HL-60 (cell line): ENCODE data around the gene TAS1R1.

Experiments used
- DNase-seq, 2 experiments: peaks; one replicate each; pipeline ENCODE4 v3.0.0-alpha.2; 2010 to 2020; ENCODE audit warnings: low read depth in 1 of 2, low spot score in 1 of 2
- H3K27ac ChIP-seq: fragments of 250-450 bp; sonication (Bioruptor Pico); replicated peaks from 2 replicates; pipeline ENCODE4 v1.5.1; 2020; ENCODE audit warnings: mild to moderate bottlenecking, moderate library complexity
- H3K27me3 ChIP-seq: fragments of 250-450 bp; sonication (Bioruptor Pico); 2 replicates; pipeline ENCODE4 v1.5.1; 2021; ENCODE audit warnings: mild to moderate bottlenecking, moderate library complexity; ENCODE audit not compliant: insufficient read depth, poor library complexity, severe bottlenecking
- H3K4me3 ChIP-seq: replicated peaks from 2 replicates; pipeline ENCODE4 v1.5.1; 2011; ENCODE audit warnings: mild to moderate bottlenecking, control low read depth, low read length; ENCODE audit not compliant: insufficient read depth
- GABPA ChIP-seq: IDR thresholded peaks from 2 replicates; pipeline ENCODE4 v1.6.1; 2012; ENCODE audit warnings: low read depth
- POLR2AphosphoS5 ChIP-seq: IDR thresholded peaks from 2 replicates; pipeline ENCODE4 v1.6.1; 2012; ENCODE audit warnings: low read depth
- SPI1 ChIP-seq: IDR thresholded peaks from 2 replicates; pipeline ENCODE4 v1.6.1; 2012; ENCODE audit warnings: low read depth, mild to moderate bottlenecking, borderline replicate concordance
- TF ChIP-seq, protein P1 (sequence below): IDR thresholded peaks from one replicate; pipeline ENCODE4 v1.5.1; 2011; ENCODE audit warnings: low read length, control low read depth, inconsistent platforms; ENCODE audit not compliant: insufficient read depth
- TF ChIP-seq, protein P2 (sequence below): IDR thresholded peaks from 2 replicates; pipeline ENCODE4 v1.6.1; 2012; ENCODE audit warnings: low read depth; ENCODE audit not compliant: insufficient replicate concordance

Gene TAS1R1

DNA sequence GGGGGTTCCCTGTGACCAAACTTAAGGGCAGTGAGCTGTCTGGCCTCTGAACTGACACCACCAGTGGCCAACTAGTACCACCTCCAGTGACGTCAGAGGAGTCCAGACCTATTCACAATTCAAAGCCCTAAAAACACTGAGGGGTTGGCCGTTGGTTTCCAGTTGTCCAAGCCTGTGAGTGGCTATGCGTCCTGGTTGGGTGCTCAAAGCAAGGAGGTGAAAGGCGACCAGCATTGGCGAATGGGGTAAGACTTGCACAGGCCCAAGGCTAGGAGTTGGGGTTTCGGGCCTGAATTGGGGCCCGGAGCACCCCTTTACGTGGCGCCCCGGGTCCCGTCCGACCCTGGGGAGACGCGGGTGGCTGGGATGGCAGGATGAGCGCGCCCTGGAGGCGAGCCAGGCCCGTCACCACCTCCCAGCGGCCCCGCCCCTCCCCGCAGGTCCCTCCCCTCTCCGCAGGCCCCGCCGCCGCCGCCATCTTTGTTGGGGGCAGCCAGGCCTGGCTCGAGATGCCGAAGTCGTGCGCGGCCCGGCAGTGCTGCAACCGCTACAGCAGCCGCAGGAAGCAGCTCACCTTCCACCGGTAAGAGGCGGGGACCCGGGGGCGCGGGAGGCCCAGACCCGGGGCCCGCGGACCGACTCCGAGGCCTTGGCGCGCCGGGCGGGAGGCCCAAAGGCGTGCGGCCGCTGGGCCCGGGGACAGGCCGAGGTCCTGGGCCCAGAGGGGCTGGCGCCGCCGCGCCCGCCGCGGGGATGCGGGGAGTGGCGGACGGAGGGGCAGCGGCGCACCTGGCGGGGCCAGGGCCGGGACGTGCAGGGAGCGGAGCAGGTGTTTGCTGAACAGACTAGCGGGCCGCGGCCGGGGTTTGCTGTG is 69.8 kb downstream of the TAS1R1 start, which contains the start of gene THAP3:
Gene THAP3, plus strand, starts transcription at position 159 of the 874 bp plus-strand sequence. Its CDS starts 351 bp downstream, at position 510.
- no peaks in the 10 kb centered on the region for H3K27me3 ChIP-seq
- H3K4me3 ChIP-seq, result peak within 1 kb of the TSS; percentile 82
- peak within 1 kb of the TSS; percentile 31; the same call in 1 of the 2 replicates for H3K27ac ChIP-seq
- DNase-seq, result peak in 1 of 2 experiments; percentile 84
- TF ChIP-seq SPI1, result no peak
- TF ChIP-seq, protein P1, sequence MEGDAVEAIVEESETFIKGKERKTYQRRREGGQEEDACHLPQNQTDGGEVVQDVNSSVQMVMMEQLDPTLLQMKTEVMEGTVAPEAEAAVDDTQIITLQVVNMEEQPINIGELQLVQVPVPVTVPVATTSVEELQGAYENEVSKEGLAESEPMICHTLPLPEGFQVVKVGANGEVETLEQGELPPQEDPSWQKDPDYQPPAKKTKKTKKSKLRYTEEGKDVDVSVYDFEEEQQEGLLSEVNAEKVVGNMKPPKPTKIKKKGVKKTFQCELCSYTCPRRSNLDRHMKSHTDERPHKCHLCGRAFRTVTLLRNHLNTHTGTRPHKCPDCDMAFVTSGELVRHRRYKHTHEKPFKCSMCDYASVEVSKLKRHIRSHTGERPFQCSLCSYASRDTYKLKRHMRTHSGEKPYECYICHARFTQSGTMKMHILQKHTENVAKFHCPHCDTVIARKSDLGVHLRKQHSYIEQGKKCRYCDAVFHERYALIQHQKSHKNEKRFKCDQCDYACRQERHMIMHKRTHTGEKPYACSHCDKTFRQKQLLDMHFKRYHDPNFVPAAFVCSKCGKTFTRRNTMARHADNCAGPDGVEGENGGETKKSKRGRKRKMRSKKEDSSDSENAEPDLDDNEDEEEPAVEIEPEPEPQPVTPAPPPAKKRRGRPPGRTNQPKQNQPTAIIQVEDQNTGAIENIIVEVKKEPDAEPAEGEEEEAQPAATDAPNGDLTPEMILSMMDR, result peak; percentile 4
- peak; percentile 16; the same call in 1 of the 2 replicates for TF ChIP-seq POLR2AphosphoS5
- TF ChIP-seq, protein P2, sequence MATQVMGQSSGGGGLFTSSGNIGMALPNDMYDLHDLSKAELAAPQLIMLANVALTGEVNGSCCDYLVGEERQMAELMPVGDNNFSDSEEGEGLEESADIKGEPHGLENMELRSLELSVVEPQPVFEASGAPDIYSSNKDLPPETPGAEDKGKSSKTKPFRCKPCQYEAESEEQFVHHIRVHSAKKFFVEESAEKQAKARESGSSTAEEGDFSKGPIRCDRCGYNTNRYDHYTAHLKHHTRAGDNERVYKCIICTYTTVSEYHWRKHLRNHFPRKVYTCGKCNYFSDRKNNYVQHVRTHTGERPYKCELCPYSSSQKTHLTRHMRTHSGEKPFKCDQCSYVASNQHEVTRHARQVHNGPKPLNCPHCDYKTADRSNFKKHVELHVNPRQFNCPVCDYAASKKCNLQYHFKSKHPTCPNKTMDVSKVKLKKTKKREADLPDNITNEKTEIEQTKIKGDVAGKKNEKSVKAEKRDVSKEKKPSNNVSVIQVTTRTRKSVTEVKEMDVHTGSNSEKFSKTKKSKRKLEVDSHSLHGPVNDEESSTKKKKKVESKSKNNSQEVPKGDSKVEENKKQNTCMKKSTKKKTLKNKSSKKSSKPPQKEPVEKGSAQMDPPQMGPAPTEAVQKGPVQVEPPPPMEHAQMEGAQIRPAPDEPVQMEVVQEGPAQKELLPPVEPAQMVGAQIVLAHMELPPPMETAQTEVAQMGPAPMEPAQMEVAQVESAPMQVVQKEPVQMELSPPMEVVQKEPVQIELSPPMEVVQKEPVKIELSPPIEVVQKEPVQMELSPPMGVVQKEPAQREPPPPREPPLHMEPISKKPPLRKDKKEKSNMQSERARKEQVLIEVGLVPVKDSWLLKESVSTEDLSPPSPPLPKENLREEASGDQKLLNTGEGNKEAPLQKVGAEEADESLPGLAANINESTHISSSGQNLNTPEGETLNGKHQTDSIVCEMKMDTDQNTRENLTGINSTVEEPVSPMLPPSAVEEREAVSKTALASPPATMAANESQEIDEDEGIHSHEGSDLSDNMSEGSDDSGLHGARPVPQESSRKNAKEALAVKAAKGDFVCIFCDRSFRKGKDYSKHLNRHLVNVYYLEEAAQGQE, result no peak
- no peak for TF ChIP-seq GABPA

DNA sequence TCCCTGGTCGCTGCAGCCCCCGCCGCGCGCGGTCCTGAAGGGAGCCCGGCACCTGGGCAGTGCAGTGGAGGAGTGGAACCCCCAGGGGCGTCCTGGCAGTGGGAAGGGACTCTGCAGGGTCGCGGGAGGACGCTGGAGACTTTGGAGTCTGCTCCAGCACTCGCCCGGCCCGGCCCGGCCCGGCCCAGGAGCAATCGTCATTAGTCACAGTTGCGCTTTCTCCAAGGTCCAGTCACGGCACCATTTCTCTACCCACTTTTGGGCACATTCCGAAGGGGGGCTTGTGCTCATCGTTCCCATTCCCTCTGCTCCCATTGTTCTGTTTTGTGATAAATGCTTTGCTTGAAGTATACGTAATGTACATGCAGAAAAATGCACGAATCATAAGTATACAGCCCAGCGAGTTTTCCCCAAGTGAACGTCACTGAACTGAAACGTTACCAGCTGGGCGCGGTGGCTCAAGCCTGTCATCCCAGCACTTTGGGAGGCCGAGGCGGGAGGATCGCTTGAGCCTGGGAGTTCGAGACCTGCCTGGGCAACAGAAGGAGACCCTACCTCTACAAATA is 70.6 kb downstream of the TAS1R1 start:
- Histone ChIP-seq H3K4me3 (peak overlapping the region; percentile 82), H3K27me3 (no peaks in the 10 kb centered on the region), H3K27ac (peak overlapping the region; percentile 31; the same call in 1 of the 2 replicates)
- no peak for TF ChIP-seq SPI1
- no peak for TF ChIP-seq POLR2AphosphoS5
- no peak for DNase-seq

DNA sequence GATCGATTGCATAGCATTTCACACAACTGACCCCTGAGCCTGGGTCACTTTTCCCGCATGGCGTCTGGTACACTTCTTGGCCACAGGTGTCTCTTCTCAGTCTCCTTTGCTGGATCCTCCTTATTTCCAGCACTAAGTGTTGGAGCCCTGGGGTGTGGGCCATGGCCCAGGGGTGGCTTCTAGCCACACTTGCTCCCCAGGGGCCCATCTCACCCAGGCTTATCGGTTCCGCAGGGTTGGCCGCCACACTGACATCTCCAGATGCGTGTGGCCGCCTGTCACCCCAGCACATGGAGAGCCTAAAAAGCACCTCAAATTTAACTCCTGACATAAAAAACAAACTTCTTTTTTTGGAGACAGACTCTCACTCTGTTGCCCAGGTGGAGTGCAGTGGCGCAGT is 71.9 kb downstream of the TAS1R1 start:
- no peak for DNase-seq
- no peak overlapping the region for H3K4me3 ChIP-seq
- no peaks in the 10 kb centered on the region for H3K27me3 ChIP-seq
- TF ChIP-seq, protein P1, result no peak
- no peak for TF ChIP-seq POLR2AphosphoS5
- TF ChIP-seq, protein P2, result no peak
- no peak for TF ChIP-seq GABPA
- no peak for TF ChIP-seq SPI1
- H3K27ac ChIP-seq, result no peak overlapping the region

DNA sequence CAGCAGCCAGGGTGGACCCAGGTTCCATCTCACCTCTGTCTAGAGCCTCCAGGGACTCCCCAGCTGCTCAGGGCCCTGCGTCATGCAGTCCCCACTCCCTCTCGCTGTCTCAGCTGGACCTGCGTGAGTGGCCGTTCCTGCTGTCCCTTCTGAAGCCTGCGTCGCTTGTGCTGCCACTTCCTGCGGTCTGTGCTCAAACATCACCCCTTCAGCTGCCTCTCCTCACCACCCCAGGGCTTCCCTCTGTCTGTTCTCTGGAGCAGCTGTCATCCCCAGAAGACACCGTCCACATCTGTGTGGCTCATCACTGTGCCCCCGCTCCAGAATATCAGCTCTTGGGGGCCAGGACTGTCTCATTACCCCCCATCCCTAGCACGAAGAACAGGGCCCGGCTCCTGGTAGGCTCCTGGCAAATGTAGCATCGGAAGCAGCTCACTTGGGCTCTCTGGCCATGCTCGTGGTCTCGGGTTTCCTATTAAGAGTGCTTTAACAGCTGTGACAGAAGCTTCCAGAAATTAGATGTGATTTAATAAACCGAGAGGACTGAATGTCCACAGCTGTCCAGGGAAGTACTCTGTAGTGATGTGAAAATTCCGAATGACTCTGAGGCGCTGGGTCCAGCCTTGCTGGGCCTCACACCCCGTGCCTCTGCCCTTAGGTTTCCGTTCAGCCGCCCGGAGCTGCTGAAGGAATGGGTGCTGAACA is 72.9 kb downstream of the TAS1R1 start:
- no peak overlapping the region for H3K4me3 ChIP-seq
- no peak for DNase-seq

More for the DNA sequence above, 72.9 kb downstream of the TAS1R1 start:
- no peaks in the 10 kb centered on the region for H3K27me3 ChIP-seq
- no peak overlapping the region for H3K27ac ChIP-seq
- TF ChIP-seq, protein P2, result no peak
- TF ChIP-seq, protein P1, result no peak
- TF ChIP-seq SPI1 (no peak), GABPA (no peak), POLR2AphosphoS5 (no peak)
